HEK293T (cell line): ENCODE results near the gene RGL1.

Experiments
- CTCF ChIA-PET: fragments of 350-600 bp; formaldehyde crosslinking; extraction: SDS; loops from one replicate; lab custom pipeline; 2021; ENCODE audit warnings: antibody characterized with exemption, inconsistent platforms; lab: Yijun Ruan, JAX
- POLR2A ChIA-PET: fragments of 350-600 bp; formaldehyde crosslinking; extraction: SDS; loops from one replicate; lab custom pipeline; 2020; ENCODE audit warnings: antibody characterized with exemption, inconsistent platforms; lab: Yijun Ruan, JAX
- DNase-seq: peaks from one replicate; pipeline ENCODE4 v3.0.0; 2012; ENCODE audit warnings: mixed read lengths; ENCODE audit errors: extremely low spot score
- ARNT ChIP-seq: fragments of 450-650 bp; IDR thresholded peaks from 2 replicates; pipeline ENCODE4 v1.6.1; 2017; ENCODE audit warnings: mild to moderate bottlenecking
- BHLHE40 ChIP-seq: fragments of 450-650 bp; IDR thresholded peaks from 2 replicates; pipeline ENCODE4 v1.6.1; 2016; ENCODE audit warnings: mild to moderate bottlenecking, moderate library complexity, borderline replicate concordance
- CTBP1 ChIP-seq: fragments of 450-650 bp; IDR thresholded peaks from 2 replicates; pipeline ENCODE4 v1.6.1; 2016; ENCODE audit warnings: borderline replicate concordance
- ELF4 ChIP-seq: fragments of 450-650 bp; IDR thresholded peaks from 2 replicates; pipeline ENCODE4 v1.6.1; 2017; ENCODE audit warnings: antibody characterized with exemption
- FOXA1 ChIP-seq: fragments of 450-650 bp; IDR thresholded peaks from 2 replicates; pipeline ENCODE4 v1.6.1; 2016; ENCODE audit warnings: mild to moderate bottlenecking
- FOXK2 ChIP-seq: fragments of 450-650 bp; IDR thresholded peaks from 2 replicates; pipeline ENCODE4 v1.6.1; 2016; ENCODE audit warnings: mild to moderate bottlenecking
- FOXM1 ChIP-seq: fragments of 450-650 bp; IDR thresholded peaks from 2 replicates; pipeline ENCODE4 v1.6.1; 2017; ENCODE audit warnings: mild to moderate bottlenecking, borderline replicate concordance
- HDGF ChIP-seq: fragments of 450-650 bp; IDR thresholded peaks from 2 replicates; pipeline ENCODE4 v1.6.1; 2017; ENCODE audit warnings: antibody characterized with exemption, borderline replicate concordance
- L3MBTL2 ChIP-seq: fragments of 450-650 bp; conservative IDR thresholded peaks from 2 replicates; pipeline ENCODE4 v1.6.1; 2016; ENCODE audit warnings: mild to moderate bottlenecking
- LEF1 ChIP-seq: fragments of 450-650 bp; IDR thresholded peaks from 2 replicates; pipeline ENCODE4 v1.6.1; 2017; ENCODE audit warnings: mild to moderate bottlenecking, borderline replicate concordance
- NFRKB ChIP-seq: fragments of 450-650 bp; IDR thresholded peaks from 2 replicates; pipeline ENCODE4 v1.6.1; 2016; ENCODE audit warnings: mild to moderate bottlenecking, moderate library complexity
- SP1 ChIP-seq: fragments of 450-650 bp; IDR thresholded peaks from 2 replicates; pipeline ENCODE4 v1.6.1; 2017
- SUZ12 ChIP-seq: fragments of 450-650 bp; IDR thresholded peaks from 2 replicates; pipeline ENCODE4 v1.6.1; 2016; ENCODE audit warnings: mild to moderate bottlenecking
- TARDBP ChIP-seq: fragments of 450-650 bp; IDR thresholded peaks from 2 replicates; pipeline ENCODE4 v1.6.1; 2016
- ZNF384 ChIP-seq: fragments of 450-650 bp; IDR thresholded peaks from 2 replicates; pipeline ENCODE4 v1.6.1; 2016
- TF ChIP-seq, protein P1 (sequence below): fragments of 450-650 bp; IDR thresholded peaks from 2 replicates; pipeline ENCODE4 v1.6.1; 2016

The RGL1 gene

DNA sequence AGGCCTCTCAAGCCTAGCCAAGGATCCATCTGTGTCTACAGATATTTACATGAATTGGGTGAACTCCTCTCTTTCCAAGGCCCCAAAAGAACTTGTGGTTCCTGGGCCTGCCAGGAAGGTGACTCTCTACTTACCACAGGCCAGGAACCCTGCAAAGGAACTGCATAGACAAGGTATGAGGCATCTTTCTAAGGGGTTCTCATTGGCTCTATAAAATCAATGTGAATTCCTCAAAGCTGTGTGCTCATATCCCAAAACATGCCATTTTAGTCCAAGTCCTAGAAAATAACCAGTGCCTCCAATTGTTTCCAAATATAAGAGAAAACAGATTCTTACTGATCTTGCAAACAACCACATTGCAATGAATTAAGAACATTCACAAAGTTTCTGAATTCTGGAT, 39.9 kb upstream of the RGL1 start:
- DNase-seq: no peak
- TF ChIP-seq CTBP1 (no peak), TARDBP (no peak), ARNT (no peak), SUZ12 (no peak), SP1 (no peak), BHLHE40 (no peak), L3MBTL2 (no peak), FOXA1 (no peak), FOXK2 (no peak), HDGF (no peak), NFRKB (no peak), ELF4 (no peak), FOXM1 (no peak), ZNF384 (no peak)
- TF ChIP-seq, protein P1, sequence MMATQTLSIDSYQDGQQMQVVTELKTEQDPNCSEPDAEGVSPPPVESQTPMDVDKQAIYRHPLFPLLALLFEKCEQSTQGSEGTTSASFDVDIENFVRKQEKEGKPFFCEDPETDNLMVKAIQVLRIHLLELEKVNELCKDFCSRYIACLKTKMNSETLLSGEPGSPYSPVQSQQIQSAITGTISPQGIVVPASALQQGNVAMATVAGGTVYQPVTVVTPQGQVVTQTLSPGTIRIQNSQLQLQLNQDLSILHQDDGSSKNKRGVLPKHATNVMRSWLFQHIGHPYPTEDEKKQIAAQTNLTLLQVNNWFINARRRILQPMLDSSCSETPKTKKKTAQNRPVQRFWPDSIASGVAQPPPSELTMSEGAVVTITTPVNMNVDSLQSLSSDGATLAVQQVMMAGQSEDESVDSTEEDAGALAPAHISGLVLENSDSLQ: no peak
- ChIA-PET POLR2A (no interaction called here), CTCF (no interaction called here)

DNA sequence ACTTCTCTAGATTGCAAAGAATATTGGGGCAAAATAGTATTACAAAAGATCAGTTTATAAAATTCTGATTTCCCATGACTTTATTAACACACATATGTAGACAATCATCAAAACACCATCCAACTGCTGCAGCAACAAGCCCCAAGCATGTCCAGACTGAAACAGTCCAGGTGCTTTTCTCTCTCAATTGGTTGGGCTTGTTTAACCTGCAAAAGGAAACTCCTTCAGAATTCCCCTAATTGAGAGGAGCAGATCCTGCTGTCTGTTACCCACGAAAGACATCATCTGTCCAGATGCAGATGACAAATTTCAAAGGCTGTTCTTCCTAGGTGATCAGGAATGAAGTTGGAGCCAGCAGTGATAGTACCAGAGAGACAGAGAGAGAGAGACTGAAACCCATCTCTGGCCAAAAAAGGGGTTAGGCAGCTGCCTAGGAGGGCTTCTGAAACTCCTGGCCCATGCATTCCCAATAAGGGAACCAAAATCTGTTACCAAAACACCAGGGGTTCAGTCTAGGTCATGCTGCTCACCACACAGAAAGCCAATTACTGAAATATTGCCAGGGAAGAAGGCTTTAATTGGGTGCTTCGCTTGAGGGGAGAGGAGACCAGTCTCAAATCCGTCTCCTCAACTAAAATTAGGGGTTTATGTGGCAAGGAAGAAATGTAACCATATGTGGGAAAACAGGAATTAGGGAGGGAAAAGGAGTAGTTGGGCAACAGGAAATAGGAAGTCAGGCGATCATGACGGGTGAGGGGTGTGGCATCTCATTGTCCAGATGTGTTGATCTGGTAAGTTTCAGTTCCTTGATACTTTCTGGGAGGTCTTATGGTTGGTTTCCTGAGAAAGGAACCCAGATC, 34.7 kb upstream of the RGL1 start:
- TF ChIP-seq ARNT: no peak
- TF ChIP-seq SP1: no peak
- TF ChIP-seq, protein P1: no peak
- TF ChIP-seq NFRKB: no peak
- no peak for TF ChIP-seq SUZ12
- no peak for TF ChIP-seq ELF4
- TF ChIP-seq ZNF384: no peak
- no peak for TF ChIP-seq FOXA1
- no peak for TF ChIP-seq HDGF
- no peak for TF ChIP-seq L3MBTL2
- TF ChIP-seq LEF1: no peak
- TF ChIP-seq BHLHE40: no peak
- TF ChIP-seq TARDBP: no peak
- TF ChIP-seq FOXM1: no peak
- no peak for TF ChIP-seq FOXK2
- no peak for TF ChIP-seq CTBP1
- DNase-seq: no peak
- POLR2A ChIA-PET: no interaction called here
- CTCF ChIA-PET: no interaction called here

DNA sequence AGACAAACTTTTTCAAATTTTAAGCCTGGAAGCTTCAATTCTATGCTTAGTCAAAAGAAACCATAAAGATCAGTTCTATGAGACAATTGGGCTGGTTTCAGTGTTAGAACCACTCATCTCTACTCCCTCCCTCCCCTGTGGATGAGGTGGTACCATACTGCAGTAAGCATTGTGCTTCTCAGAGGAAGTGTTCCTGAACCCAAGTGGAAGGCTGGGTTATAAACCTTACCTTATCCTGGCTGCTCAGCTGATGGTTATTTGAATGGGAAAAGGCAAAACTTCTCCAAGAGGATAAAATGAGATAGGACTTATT, 34.1 kb upstream of the RGL1 start:
- DNase-seq: no peak
- ChIA-PET CTCF (no interaction called here), POLR2A (no interaction called here)
- TF ChIP-seq ZNF384 (no peak), ELF4 (no peak), FOXK2 (no peak), LEF1 (no peak), BHLHE40 (no peak)

DNA sequence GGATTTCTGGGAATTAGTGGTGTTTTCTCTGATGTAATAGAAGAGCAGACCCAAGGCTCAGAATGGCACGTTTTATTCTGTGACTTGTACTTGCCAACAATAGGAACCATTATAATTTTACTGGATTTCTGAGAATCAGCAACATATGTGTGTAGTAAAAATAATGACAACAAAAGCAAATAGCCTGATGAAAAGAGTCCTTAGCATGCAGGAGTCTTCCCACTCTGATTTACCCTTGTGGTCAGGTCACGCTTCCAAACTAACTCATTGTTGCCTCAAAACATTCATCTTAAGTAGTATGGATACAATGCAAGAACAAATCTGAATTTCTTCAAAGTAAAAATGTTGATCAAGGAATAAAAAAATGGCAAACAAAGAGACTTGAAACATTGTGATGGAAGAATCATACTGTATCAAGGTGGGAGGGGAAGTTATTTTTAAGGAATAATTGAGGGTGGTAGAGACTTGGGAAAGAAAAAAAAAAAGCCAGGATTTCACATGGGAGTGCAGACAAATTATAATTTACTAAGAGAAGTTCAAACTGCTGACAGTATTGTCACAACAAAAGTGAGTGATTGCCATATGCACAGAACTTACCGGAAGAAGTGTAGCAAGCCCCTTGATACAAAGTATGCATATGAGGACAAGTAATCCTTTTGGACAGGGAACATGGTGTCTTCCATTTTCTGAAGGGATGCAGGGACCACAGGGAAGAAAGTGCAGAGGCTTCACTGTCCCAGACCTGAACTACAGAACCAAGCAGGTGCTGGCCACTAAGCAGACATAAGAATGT, 31.2 kb upstream of the RGL1 start:
- TF ChIP-seq ARNT (no peak), ZNF384 (no peak), CTBP1 (no peak), SP1 (no peak), FOXK2 (no peak), ELF4 (no peak), FOXM1 (no peak), NFRKB (no peak), TARDBP (no peak), LEF1 (no peak), FOXA1 (no peak), BHLHE40 (no peak), SUZ12 (no peak), L3MBTL2 (no peak)
- TF ChIP-seq, protein P1: no peak
- ChIA-PET POLR2A (no interaction called here), CTCF (no interaction called here)
- DNase-seq: no peak

DNA sequence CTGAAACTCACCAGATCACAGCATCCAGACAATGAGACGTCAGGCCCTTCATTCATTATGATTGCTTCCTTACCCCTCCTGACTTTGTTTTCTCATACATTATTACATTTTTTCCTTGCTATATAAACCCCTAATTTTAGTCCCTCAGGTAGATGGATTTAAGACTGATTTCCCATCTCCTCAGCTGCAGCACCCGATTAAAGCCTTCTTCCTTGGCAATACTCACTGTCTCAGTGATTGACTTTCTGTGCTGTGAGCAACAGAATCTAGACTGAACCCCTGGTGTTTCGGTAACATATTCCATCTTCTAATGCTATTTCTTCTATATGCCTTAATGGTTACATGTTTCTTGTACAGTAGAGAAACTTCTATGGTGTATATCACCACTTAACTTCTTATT, 30.0 kb upstream of the RGL1 start:
- POLR2A ChIA-PET: no interaction called here

More for the DNA sequence above, 30.0 kb upstream of the RGL1 start:
- CTCF ChIA-PET: no interaction called here
- DNase-seq: no peak
- TF ChIP-seq L3MBTL2: no peak
- no peak for TF ChIP-seq ARNT
- no peak for TF ChIP-seq CTBP1
- no peak for TF ChIP-seq FOXA1
- no peak for TF ChIP-seq HDGF
- no peak for TF ChIP-seq SUZ12
- no peak for TF ChIP-seq ELF4
- no peak for TF ChIP-seq BHLHE40
- TF ChIP-seq NFRKB: no peak
- no peak for TF ChIP-seq FOXK2
- TF ChIP-seq LEF1: no peak
- no peak for TF ChIP-seq SP1
- no peak for TF ChIP-seq ZNF384
- no peak for TF ChIP-seq FOXM1
- TF ChIP-seq, protein P1: no peak
- TF ChIP-seq TARDBP: no peak
